Glutamatergic neuron (in vitro differentiated cells): Measurements from ENCODE around the gene GLB1L2. TPM values are rescaled to one million over a fixed set of nuclear protein-coding genes. Genes with fewer than 3 reads are reported as not detected.

Source experiments
- DNase-seq: peaks from one replicate; pipeline ENCODE4 v3.0.0; 2022
- H3K27ac Mint-ChIP-seq: one replicate; pipeline ENCODE4 v1.8.0; 2020; ENCODE audit warnings: mild to moderate bottlenecking, mixed read lengths, inconsistent platforms; ENCODE audit not compliant: unreplicated experiment
- H3K27me3 Mint-ChIP-seq: one replicate; pipeline ENCODE4 v1.8.0; 2020; ENCODE audit warnings: mild to moderate bottlenecking, moderate library complexity, mixed read lengths, inconsistent platforms; ENCODE audit not compliant: unreplicated experiment
- H3K36me3 Mint-ChIP-seq: one replicate; pipeline ENCODE4 v1.8.0; 2020; ENCODE audit warnings: mild to moderate bottlenecking, mixed read lengths, inconsistent platforms; ENCODE audit not compliant: unreplicated experiment
- H3K4me1 Mint-ChIP-seq: one replicate; pipeline ENCODE4 v1.8.0; 2020; ENCODE audit warnings: mild to moderate bottlenecking, low read depth, mixed read lengths, inconsistent platforms; ENCODE audit not compliant: unreplicated experiment
- H3K4me3 Mint-ChIP-seq: one replicate; pipeline ENCODE4 v1.8.0; 2020; ENCODE audit warnings: mild to moderate bottlenecking, mixed read lengths, inconsistent platforms; ENCODE audit not compliant: unreplicated experiment
- H3K9me3 Mint-ChIP-seq: one replicate; pipeline ENCODE4 v1.8.0; 2020; ENCODE audit warnings: mild to moderate bottlenecking, moderate library complexity, mixed read lengths, inconsistent platforms; ENCODE audit not compliant: unreplicated experiment
- CTCF ChIP-seq: fragments of 200-600 bp; sonication (generic); IDR thresholded peaks from one replicate; pipeline ENCODE4 v1.5.0; 2021; ENCODE audit not compliant: partially characterized antibody, unreplicated experiment
- total RNA-seq: library from RNA; stranded (reverse); fragmentation: NEBNext Ultra II Directional; extraction: Animal tissue kit (Norgen Biotek cat#: 25700); gene quantifications from one replicate; pipeline ENCODE4 v1.2.1, GENCODE V29; 2021; ENCODE audit not compliant: unreplicated experiment

Gene GLB1L2
- total RNA-seq, 1 donor from 2014 or later: 1.0 TPM

- H3K27me3 Mint-ChIP-seq: peaks cover 12% of the 10 kb centered on the region
- peaks cover 6% of the 10 kb centered on the region for H3K36me3 Mint-ChIP-seq
- H3K9me3 Mint-ChIP-seq: peaks cover 2% of the 10 kb centered on the region
- H3K4me3 Mint-ChIP-seq: no peak overlapping the region
- H3K27ac Mint-ChIP-seq: no peak overlapping the region
- H3K4me1 Mint-ChIP-seq: peaks cover 11% of the 10 kb centered on the region
- TF ChIP-seq CTCF: no peak
- no peak for DNase-seq
Observed at GRCh38 chr11:134333312-134333711, 1.5 kb downstream of the GLB1L2 start.

GRCh38 chr11:134333946-134334345, 2.2 kb downstream of the GLB1L2 start:
- TF ChIP-seq CTCF: no peak
- Mint-ChIP-seq H3K4me1 (peaks cover 11% of the 10 kb centered on the region), H3K27me3 (peaks cover 12% of the 10 kb centered on the region)

GRCh38 chr11:134334796-134335571, 3.2 kb downstream of the GLB1L2 start:
- DNase-seq: no peak
- peaks cover 2% of the 10 kb centered on the region for H3K9me3 Mint-ChIP-seq
- no peak overlapping the region for H3K4me3 Mint-ChIP-seq
- H3K27ac Mint-ChIP-seq: no peak overlapping the region
- peaks cover 11% of the 10 kb centered on the region for H3K4me1 Mint-ChIP-seq
- peaks cover 12% of the 10 kb centered on the region for H3K27me3 Mint-ChIP-seq
- no peak for TF ChIP-seq CTCF
- peaks cover 6% of the 10 kb centered on the region for H3K36me3 Mint-ChIP-seq

More at GRCh38 chr11:134333946-134334345, 2.2 kb downstream of the GLB1L2 start:
- Mint-ChIP-seq H3K4me3 (no peak overlapping the region), H3K9me3 (peaks cover 2% of the 10 kb centered on the region), H3K27ac (no peak overlapping the region), H3K36me3 (peaks cover 6% of the 10 kb centered on the region)
- no peak for DNase-seq

- H3K4me3 Mint-ChIP-seq: no peak overlapping the region
- DNase-seq: no peak
Observed at GRCh38 chr11:134337051-134337450, 5.3 kb downstream of the GLB1L2 start.

More at GRCh38 chr11:134337051-134337450, 5.3 kb downstream of the GLB1L2 start:
- Mint-ChIP-seq H3K36me3 (no peaks in the 10 kb centered on the region), H3K27me3 (peaks cover 10% of the 10 kb centered on the region), H3K27ac (no peak overlapping the region), H3K4me1 (peaks cover 14% of the 10 kb centered on the region), H3K9me3 (peaks cover 2% of the 10 kb centered on the region)
- no peak for TF ChIP-seq CTCF
